Natural killer cell (primary cell): Measurements from ENCODE around the gene SNRPD3. TPM values are rescaled to one million over a fixed set of nuclear protein-coding genes. Genes with fewer than 3 reads are reported as not detected.

ENCODE experiments used
- ATAC-seq, 3 donors: fragments of 150-1000 bp in 2 of 3; fragments of 200-7000 bp in 1 of 3; cut with Tn5 transposase; 1 replicate in 1 of 3; 2 replicates in 2 of 3; pipeline ENCODE4 v1.10.0; 2021; ENCODE audit warnings: mild to moderate bottlenecking in 2 of 3, moderate library complexity in 2 of 3
- DNase-seq, 2 donors: peaks; one replicate each; pipeline versions ENCODE4 v3.0.0 to v3.0.0-alpha.2; 2013 to 2021; ENCODE audit warnings: mixed read lengths in 1 of 2
- H3K27ac ChIP-seq: one replicate; pipeline ENCODE4 v1.5.1; 2013; ENCODE audit warnings: mild to moderate bottlenecking, low read length
- H3K27me3 ChIP-seq: one replicate; pipeline ENCODE4 v1.6.1; 2013; ENCODE audit warnings: low read length; ENCODE audit not compliant: control insufficient read depth, insufficient read depth
- H3K36me3 ChIP-seq: one replicate; pipeline ENCODE4 v1.6.1; 2013; ENCODE audit warnings: low read length; ENCODE audit not compliant: control insufficient read depth, insufficient read depth
- H3K4me1 ChIP-seq: one replicate; pipeline ENCODE4 v1.6.1; 2013; ENCODE audit warnings: low read length; ENCODE audit not compliant: control insufficient read depth, insufficient read depth
- H3K4me3 ChIP-seq: one replicate; pipeline ENCODE4 v1.5.1; 2013; ENCODE audit warnings: low read length
- H3K9me3 ChIP-seq: one replicate; pipeline ENCODE4 v1.6.1; 2013; ENCODE audit warnings: low read length; ENCODE audit not compliant: control insufficient read depth, insufficient read depth
- H3K27ac Mint-ChIP-seq, 2 donors: one replicate each; pipeline ENCODE4 v1.8.0; 2022; ENCODE audit warnings: mild to moderate bottlenecking in 2 of 2, mixed read lengths in 2 of 2, moderate library complexity in 1 of 2
- H3K27me3 Mint-ChIP-seq, 2 donors: one replicate each; pipeline ENCODE4 v1.8.0; 2022; ENCODE audit warnings: low read depth in 2 of 2, mixed read lengths in 2 of 2
- H3K36me3 Mint-ChIP-seq: one replicate; pipeline ENCODE4 v1.8.0; 2022; ENCODE audit warnings: mixed read lengths
- H3K4me1 Mint-ChIP-seq, 2 donors: one replicate each; pipeline ENCODE4 v1.8.0; 2022; ENCODE audit warnings: mixed read lengths in 2 of 2
- H3K4me3 Mint-ChIP-seq: one replicate; pipeline ENCODE4 v1.8.0; 2022; ENCODE audit warnings: mild to moderate bottlenecking, moderate library complexity, mixed read lengths
- H3K9me3 Mint-ChIP-seq, 2 donors: one replicate each; pipeline ENCODE4 v1.8.0; 2022; ENCODE audit warnings: mixed read lengths in 2 of 2
- CTCF ChIP-seq: fragments of 200-600 bp; IDR thresholded peaks from one replicate; pipeline ENCODE4 v1.8.0; 2022; ENCODE audit warnings: antibody characterized with exemption
- WGBS: methylation state at CpG from one replicate; pipeline ENCODE4 v1.1.7; 2013; ENCODE audit warnings: missing lambda C conversion rate; ENCODE audit not compliant: insufficient coverage; 5-methylcytosine and 5-hydroxymethylcytosine counted together
- intact Hi-C: fragments of 100-400 bp; cut with micrococcal nuclease; formaldehyde crosslinking; loops from one replicate; pipeline ENCODE4 v1.14.2; 2022
- total RNA-seq, 4 donors: library from RNA; stranded (reverse); fragments of 120-200 nt in 1 of 4; gene quantifications; one replicate each; pipeline versions ENCODE4 v1.2.3 to v1.2.4, GENCODE V29; 2013 to 2022

SNRPD3 gene
- total RNA-seq, 3 donors from 2014 or later (not counting 1 experiment from before 2014, with no cell fraction given): 40.9 to 44.6 (median 44.0) TPM

- Histone ChIP-seq H3K27ac (no peak overlapping the region), H3K27me3 (no peaks in the 10 kb centered on the region), H3K9me3 (no peaks in the 10 kb centered on the region), H3K4me1 (no peaks in the 10 kb centered on the region), H3K4me3 (no peak overlapping the region), H3K36me3 (peaks cover 34% of the 10 kb centered on the region)
- H3K36me3 Mint-ChIP-seq: no peaks in the 10 kb centered on the region
- H3K27ac Mint-ChIP-seq: peak overlapping the region in 1 of 2 donors; percentile 60
- no peak for DNase-seq
- intact Hi-C loops: no loop called here
- 91% methylated on average over 2 of the region's 2 CpGs for WGBS
- H3K27me3 Mint-ChIP-seq: no peaks in the 10 kb centered on the region
- no peaks in the 10 kb centered on the region for H3K9me3 Mint-ChIP-seq
- no peak overlapping the region for H3K4me3 Mint-ChIP-seq
- peaks cover 19 to 43% of the 10 kb centered on the region in 2 donors for H3K4me1 Mint-ChIP-seq
- ATAC-seq: no peak
- no peak for TF ChIP-seq CTCF
Observed at GRCh38 chr22:24564376-24565058, 8.7 kb downstream of the SNRPD3 start.

GRCh38 chr22:24565077-24565476 is 9.3 kb downstream of the SNRPD3 start:
- Mint-ChIP-seq H3K4me1 (peaks cover 19 to 43% of the 10 kb centered on the region in 2 donors), H3K27ac (no peak overlapping the region)
- ATAC-seq: no peak

GRCh38 chr22:24566899-24567511 is 11.2 kb downstream of the SNRPD3 start:
- H3K9me3 Mint-ChIP-seq: no peaks in the 10 kb centered on the region
- no peak overlapping the region for H3K4me3 ChIP-seq
- peaks cover 40% of the 10 kb centered on the region for H3K36me3 ChIP-seq
- H3K4me1 Mint-ChIP-seq: peaks cover 19 to 38% of the 10 kb centered on the region in 2 donors
- H3K4me1 ChIP-seq: no peaks in the 10 kb centered on the region
- 93% methylated on average over 8 of the region's 8 CpGs for WGBS
- no peaks in the 10 kb centered on the region for H3K36me3 Mint-ChIP-seq
- DNase-seq (no peak), ATAC-seq (no peak)
- H3K27ac ChIP-seq: no peak overlapping the region
- no peak overlapping the region for H3K4me3 Mint-ChIP-seq
- H3K27me3 Mint-ChIP-seq: no peaks in the 10 kb centered on the region
- H3K27me3 ChIP-seq: no peaks in the 10 kb centered on the region
- TF ChIP-seq CTCF: no peak
- H3K9me3 ChIP-seq: no peaks in the 10 kb centered on the region
- intact Hi-C loops: no loop called here
- H3K27ac Mint-ChIP-seq: peak overlapping the region; percentile 22 to 44

More at GRCh38 chr22:24565077-24565476, 9.3 kb downstream of the SNRPD3 start:
- TF ChIP-seq CTCF: no peak
- H3K27ac ChIP-seq: no peak overlapping the region
- peaks cover 37% of the 10 kb centered on the region for H3K36me3 ChIP-seq
- H3K4me3 ChIP-seq: no peak overlapping the region
- H3K27me3 ChIP-seq: no peaks in the 10 kb centered on the region
- no peaks in the 10 kb centered on the region for H3K27me3 Mint-ChIP-seq
- no peaks in the 10 kb centered on the region for H3K36me3 Mint-ChIP-seq
- no peak overlapping the region for H3K4me3 Mint-ChIP-seq
- no peaks in the 10 kb centered on the region for H3K9me3 ChIP-seq
- DNase-seq: no peak
- intact Hi-C loops: no loop called here
- WGBS: 88% methylated on average over 2 of the region's 2 CpGs
- no peaks in the 10 kb centered on the region for H3K9me3 Mint-ChIP-seq
- no peaks in the 10 kb centered on the region for H3K4me1 ChIP-seq
